H9 (cell line): ENCODE results near the gene PHACTR1. TPM values are rescaled to one million over a fixed set of nuclear protein-coding genes. Genes with fewer than 3 reads are reported as not detected.

Experiments used
- DNase-seq: peaks from one replicate; pipeline ENCODE4 v3.0.0-alpha.2; 2017
- H2AFZ ChIP-seq: one replicate; pipeline ENCODE4 v1.6.1; 2013; ENCODE audit warnings: mild to moderate bottlenecking, low read length, control low read depth, moderate library complexity
- H2AK5ac ChIP-seq: 2 replicates; pipeline ENCODE4 v1.6.1; 2013; ENCODE audit warnings: low read length, control low read depth, mixed read lengths; ENCODE audit not compliant: insufficient read length
- H2BK120ac ChIP-seq: one replicate; pipeline ENCODE4 v1.6.1; 2013; ENCODE audit warnings: low read depth, mild to moderate bottlenecking, low read length, control low read depth, inconsistent platforms; ENCODE audit not compliant: poor library complexity, severe bottlenecking
- H2BK12ac ChIP-seq: 2 replicates; pipeline ENCODE4 v1.6.1; 2013; ENCODE audit warnings: low read length, control low read depth, mixed read lengths, low read depth; ENCODE audit not compliant: insufficient read length
- H2BK15ac ChIP-seq: 2 replicates; pipeline ENCODE4 v1.6.1; 2013; ENCODE audit warnings: low read depth, low read length, control low read depth
- H2BK20ac ChIP-seq: one replicate; pipeline ENCODE4 v1.6.1; 2013; ENCODE audit warnings: low read depth, mild to moderate bottlenecking, low read length, control low read depth, inconsistent platforms; ENCODE audit not compliant: poor library complexity, severe bottlenecking
- H2BK5ac ChIP-seq: 2 replicates; pipeline ENCODE4 v1.6.1; 2013; ENCODE audit warnings: low read length, control low read depth, mixed read lengths; ENCODE audit not compliant: insufficient read length
- H3K14ac ChIP-seq: 2 replicates; pipeline ENCODE4 v1.6.1; 2013; ENCODE audit warnings: low read length, control low read depth; ENCODE audit not compliant: insufficient read depth
- H3K18ac ChIP-seq: 2 replicates; pipeline ENCODE4 v1.6.1; 2013; ENCODE audit warnings: low read depth, mild to moderate bottlenecking, mixed read lengths, low read length, control low read depth; ENCODE audit not compliant: insufficient read length
- H3K23ac ChIP-seq: 2 replicates; pipeline ENCODE4 v1.6.1; 2013; ENCODE audit warnings: low read length, control low read depth, mixed read lengths, low read depth; ENCODE audit not compliant: insufficient read length
- H3K23me2 ChIP-seq: 2 replicates; pipeline ENCODE4 v1.6.1; 2013; ENCODE audit warnings: low read depth, mild to moderate bottlenecking, mixed read lengths, low read length, control low read depth; ENCODE audit not compliant: insufficient read length, poor library complexity, severe bottlenecking
- H3K27ac ChIP-seq: 2 replicates; pipeline ENCODE4 v1.5.1; 2013; ENCODE audit warnings: low read length, control low read depth, mixed read lengths, low read depth; ENCODE audit not compliant: insufficient read length
- H3K27me3 ChIP-seq: 2 replicates; pipeline ENCODE4 v1.6.1; 2013; ENCODE audit warnings: low read length, control low read depth, inconsistent platforms; ENCODE audit not compliant: insufficient read depth
- H3K4ac ChIP-seq: 2 replicates; pipeline ENCODE4 v1.6.1; 2013; ENCODE audit warnings: low read depth, mild to moderate bottlenecking, control low read depth, inconsistent platforms, low read length, moderate library complexity
- H3K4me1 ChIP-seq: 2 replicates; pipeline ENCODE4 v1.6.1; 2013; ENCODE audit warnings: low read length, control low read depth, inconsistent platforms; ENCODE audit not compliant: insufficient read depth
- H3K4me2 ChIP-seq: 2 replicates; pipeline ENCODE4 v1.6.1; 2013; ENCODE audit warnings: low read length, control low read depth, mixed read lengths; ENCODE audit not compliant: insufficient read length, insufficient read depth
- H3K56ac ChIP-seq: 2 replicates; pipeline ENCODE4 v1.6.1; 2013; ENCODE audit warnings: low read depth, mild to moderate bottlenecking, mixed read lengths, low read length, control low read depth; ENCODE audit not compliant: insufficient read length
- H3K79me1 ChIP-seq: 2 replicates; pipeline ENCODE4 v1.6.1; 2013; ENCODE audit warnings: low read depth, mild to moderate bottlenecking, moderate library complexity, low read length, control low read depth, inconsistent platforms; ENCODE audit not compliant: insufficient read depth, poor library complexity, severe bottlenecking
- H3K79me2 ChIP-seq: 2 replicates; pipeline ENCODE4 v1.6.1; 2013; ENCODE audit warnings: low read length, control low read depth, inconsistent platforms; ENCODE audit not compliant: insufficient read depth
- H3K9ac ChIP-seq: 2 replicates; pipeline ENCODE4 v1.6.1; 2013; ENCODE audit warnings: low read length, control low read depth, mixed read lengths; ENCODE audit not compliant: insufficient read length; ENCODE audit errors: extremely low read depth
- H3K9me3 ChIP-seq: one replicate; pipeline ENCODE4 v1.6.1; 2013; ENCODE audit warnings: low read depth, low read length, inconsistent platforms; ENCODE audit not compliant: control insufficient read depth
- H3T11ph ChIP-seq: one replicate; pipeline ENCODE4 v1.6.1; 2013; ENCODE audit warnings: mild to moderate bottlenecking, low read length, control low read depth, inconsistent platforms
- H4K20me1 ChIP-seq: one replicate; pipeline ENCODE4 v1.6.1; 2013; ENCODE audit not compliant: control insufficient read depth, insufficient read length, insufficient read depth
- H4K5ac ChIP-seq: 2 replicates; pipeline ENCODE4 v1.6.1; 2013; ENCODE audit warnings: low read depth, mild to moderate bottlenecking, mixed read lengths, low read length, control low read depth; ENCODE audit not compliant: insufficient read length
- H4K8ac ChIP-seq: replicated peaks from 2 replicates; pipeline ENCODE4 v1.6.1; 2013; ENCODE audit warnings: low read length, control low read depth, mixed read lengths, low read depth; ENCODE audit not compliant: insufficient read length
- H4K91ac ChIP-seq: 2 replicates; pipeline ENCODE4 v1.6.1; 2013; ENCODE audit warnings: low read depth, mild to moderate bottlenecking, moderate library complexity, mixed read lengths, low read length, control low read depth; ENCODE audit not compliant: insufficient read length
- H3K27ac Mint-ChIP-seq, 3 experiments: 2 replicates in 2 of 3; 3 replicates in 1 of 3; pipeline ENCODE4 v1.8.0; 2020 to 2021; ENCODE audit warnings: mixed read lengths in 3 of 3, mild to moderate bottlenecking in 1 of 3, moderate library complexity in 1 of 3
- H3K27me3 Mint-ChIP-seq: 2 replicates; pipeline ENCODE4 v1.8.0; 2021; ENCODE audit warnings: low read depth, mild to moderate bottlenecking, moderate library complexity, mixed read lengths
- H3K36me3 Mint-ChIP-seq, 3 experiments: 2 replicates in 2 of 3; 3 replicates in 1 of 3; pipeline ENCODE4 v1.8.0; 2020 to 2021; ENCODE audit warnings: low read depth in 3 of 3, mixed read lengths in 3 of 3; ENCODE audit not compliant: insufficient read depth in 1 of 3
- H3K4me1 Mint-ChIP-seq, 2 experiments: 2 replicates each; pipeline ENCODE4 v1.8.0; 2020; ENCODE audit warnings: mixed read lengths in 2 of 2
- H3K4me3 Mint-ChIP-seq, 2 experiments: 2 replicates in 1 of 2; 3 replicates in 1 of 2; pipeline ENCODE4 v1.8.0; 2020 to 2021; ENCODE audit warnings: mild to moderate bottlenecking in 2 of 2, mixed read lengths in 2 of 2, moderate library complexity in 1 of 2
- H3K9me3 Mint-ChIP-seq, 2 experiments: 2 replicates in 1 of 2; 3 replicates in 1 of 2; pipeline ENCODE4 v1.8.0; 2020; ENCODE audit warnings: mild to moderate bottlenecking in 2 of 2, mixed read lengths in 2 of 2, moderate library complexity in 1 of 2
- WGBS: extraction: QIAGEN DNeasy Blood & Tissue Kit; methylation state at CpG from one replicate; pipeline ENCODE4 v1.1.7; 2013; ENCODE audit warnings: missing lambda C conversion rate, low lambda C conversion rate, mixed read lengths; ENCODE audit not compliant: insufficient read length; ENCODE audit errors: extremely low coverage; 5-methylcytosine and 5-hydroxymethylcytosine counted together
- total RNA-seq: library from RNA; stranded (reverse); gene quantifications from 2 replicates; pipeline ENCODE4 v1.2.1, GENCODE V29; 2021
- TF ChIP-seq, protein P1 (sequence below): fragments of 200-600 bp; sonication (generic); conservative IDR thresholded peaks from 3 replicates; pipeline ENCODE4 v1.8.0; 2021; ENCODE audit warnings: antibody characterized with exemption, mild to moderate bottlenecking

The PHACTR1 gene
- total RNA-seq, 1 experiment from 2014 or later, result 15.9 TPM

DNA sequence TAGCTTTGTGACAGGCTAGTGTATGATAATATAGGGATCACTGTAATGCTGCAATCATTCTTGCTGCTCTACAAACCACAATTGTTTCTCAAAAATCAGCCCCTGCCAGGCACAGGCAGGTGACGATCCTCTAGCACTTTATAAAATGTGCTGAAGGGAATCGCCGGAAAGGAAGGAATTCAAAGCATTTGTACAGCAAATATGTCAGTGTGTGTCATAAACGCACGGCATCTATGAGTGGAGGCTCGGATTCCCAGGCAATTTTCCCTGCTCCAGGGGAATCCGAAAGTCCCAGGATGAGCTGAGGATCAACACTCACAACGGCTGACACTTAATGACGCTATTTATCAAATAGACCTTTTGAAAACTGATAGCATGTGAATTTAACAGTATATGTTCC, 1.4 kb downstream of the PHACTR1 start:
- Histone ChIP-seq H3K79me1 (no peaks in the 10 kb centered on the region), H3K4me2 (no peak overlapping the region), H2BK5ac (no peak overlapping the region), H4K8ac (no peak overlapping the region), H3K23me2 (no peaks in the 10 kb centered on the region), H3K4me1 (no peaks in the 10 kb centered on the region), H3K18ac (no peak overlapping the region), H3K56ac (no peak overlapping the region), H3K14ac (no peak overlapping the region), H4K91ac (no peak overlapping the region), H3T11ph (no peak overlapping the region), H4K5ac (no peak overlapping the region), H3K79me2 (no peaks in the 10 kb centered on the region), H2BK12ac (no peak overlapping the region), H3K4ac (no peak overlapping the region), H3K9ac (no peak overlapping the region), H2BK120ac (no peak overlapping the region), H2AK5ac (no peak overlapping the region), H2AFZ (no peak overlapping the region), H4K20me1 (no peaks in the 10 kb centered on the region), H3K23ac (no peak overlapping the region), H2BK20ac (no peak overlapping the region), H3K27me3 (no peaks in the 10 kb centered on the region), H3K9me3 (no peaks in the 10 kb centered on the region), H2BK15ac (no peak overlapping the region), H3K27ac (no peak overlapping the region)
- no CpG with 5 or more reads among the region's 9 CpGs for WGBS
- no peaks in the 10 kb centered on the region for H3K9me3 Mint-ChIP-seq
- no peak overlapping the region for H3K4me3 Mint-ChIP-seq
- H3K27ac Mint-ChIP-seq, result no peak overlapping the region
- no peak for DNase-seq
- H3K27me3 Mint-ChIP-seq, result peaks cover 3% of the 10 kb centered on the region; the same call in 1 of the 2 replicates
- TF ChIP-seq, protein P1, sequence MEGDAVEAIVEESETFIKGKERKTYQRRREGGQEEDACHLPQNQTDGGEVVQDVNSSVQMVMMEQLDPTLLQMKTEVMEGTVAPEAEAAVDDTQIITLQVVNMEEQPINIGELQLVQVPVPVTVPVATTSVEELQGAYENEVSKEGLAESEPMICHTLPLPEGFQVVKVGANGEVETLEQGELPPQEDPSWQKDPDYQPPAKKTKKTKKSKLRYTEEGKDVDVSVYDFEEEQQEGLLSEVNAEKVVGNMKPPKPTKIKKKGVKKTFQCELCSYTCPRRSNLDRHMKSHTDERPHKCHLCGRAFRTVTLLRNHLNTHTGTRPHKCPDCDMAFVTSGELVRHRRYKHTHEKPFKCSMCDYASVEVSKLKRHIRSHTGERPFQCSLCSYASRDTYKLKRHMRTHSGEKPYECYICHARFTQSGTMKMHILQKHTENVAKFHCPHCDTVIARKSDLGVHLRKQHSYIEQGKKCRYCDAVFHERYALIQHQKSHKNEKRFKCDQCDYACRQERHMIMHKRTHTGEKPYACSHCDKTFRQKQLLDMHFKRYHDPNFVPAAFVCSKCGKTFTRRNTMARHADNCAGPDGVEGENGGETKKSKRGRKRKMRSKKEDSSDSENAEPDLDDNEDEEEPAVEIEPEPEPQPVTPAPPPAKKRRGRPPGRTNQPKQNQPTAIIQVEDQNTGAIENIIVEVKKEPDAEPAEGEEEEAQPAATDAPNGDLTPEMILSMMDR, result no peak
- no peaks in the 10 kb centered on the region for H3K36me3 Mint-ChIP-seq
- H3K4me1 Mint-ChIP-seq, result peaks cover 22 to 38% of the 10 kb centered on the region in 2 experiments
